B cell (primary cell): ENCODE measurements around the gene QRFPR.

Source experiments
- CTCF ChIP-seq: fragments of 200-600 bp; IDR thresholded peaks from one replicate; pipeline ENCODE4 v1.8.0; 2022; ENCODE audit warnings: antibody characterized with exemption, mild to moderate bottlenecking
- EZH2 ChIP-seq: IDR thresholded peaks from 2 replicates; pipeline ENCODE4 v1.6.1; 2012; ENCODE audit warnings: borderline replicate concordance, low read depth, mild to moderate bottlenecking, moderate library complexity, low read length; ENCODE audit not compliant: insufficient read depth, poor library complexity, severe bottlenecking

DNA sequence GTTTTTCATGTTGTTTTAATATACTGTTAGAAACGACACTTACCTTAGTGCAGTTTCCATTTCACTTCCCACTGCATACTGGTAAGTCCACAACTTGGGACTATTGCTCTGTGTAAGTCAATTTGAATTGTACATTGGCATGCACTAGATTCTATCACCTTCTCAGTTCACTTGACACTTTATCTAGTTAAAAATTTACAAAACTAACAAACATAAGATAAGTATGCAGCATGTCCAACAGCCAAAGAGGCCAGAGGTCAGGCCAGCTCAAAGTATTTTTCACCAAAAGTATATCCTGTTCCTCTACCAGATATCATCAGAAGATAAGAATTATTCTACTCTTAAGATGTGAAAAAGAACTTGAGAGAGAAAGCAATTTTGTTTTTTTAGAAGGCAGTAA lies 75.9 kb downstream of the QRFPR start:
- TF ChIP-seq CTCF (no peak), EZH2 (no peak)
